ENCODE results near the gene AK9.

The AK9 gene

DNA sequence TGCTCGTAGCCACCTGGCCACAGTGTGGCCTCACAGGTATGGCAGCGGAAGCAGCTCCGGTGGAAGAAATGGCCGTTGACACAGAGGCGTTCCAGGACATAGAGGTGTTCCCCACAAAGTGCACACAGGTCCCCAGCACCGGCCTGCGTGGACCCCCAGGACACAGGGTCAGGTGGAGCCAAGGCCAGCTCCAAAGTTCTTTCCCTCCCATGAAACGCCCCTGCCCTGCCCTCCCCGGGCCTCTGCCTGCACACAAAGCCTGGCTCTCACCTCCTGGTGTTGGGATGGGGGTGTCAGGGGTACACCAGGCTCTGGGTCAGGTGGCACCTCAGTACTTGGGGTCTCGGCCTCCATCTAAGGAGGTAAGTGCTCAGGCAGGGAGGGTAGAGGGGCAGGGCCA is 243.9 kb downstream of the AK9 start:
- H3K36me3 ChIP-seq (ENCODE audit: control insufficient read depth in 1 of 2, insufficient read depth in 2 of 2, low read length in 2 of 2), result peaks cover 23 to 31% of the 10 kb centered on the region in 2 donors
- H3K9me3 ChIP-seq (ENCODE audit: control insufficient read depth in 1 of 2, low read length in 2 of 2), result no peaks in the 10 kb centered on the region
- no peaks in the 10 kb centered on the region for H3K27me3 ChIP-seq (ENCODE audit: low read depth, low read length)
- no peak overlapping the region for H3K27ac ChIP-seq (ENCODE audit: low read length)
- peaks cover 0 to 3% of the 10 kb centered on the region in 2 donors for H3K4me1 ChIP-seq (ENCODE audit: control insufficient read depth in 1 of 2, insufficient read depth in 2 of 2, low read length in 2 of 2)
- no peak overlapping the region for H3K4me3 ChIP-seq (ENCODE audit: low read depth in 1 of 2, low read length in 2 of 2)

DNA sequence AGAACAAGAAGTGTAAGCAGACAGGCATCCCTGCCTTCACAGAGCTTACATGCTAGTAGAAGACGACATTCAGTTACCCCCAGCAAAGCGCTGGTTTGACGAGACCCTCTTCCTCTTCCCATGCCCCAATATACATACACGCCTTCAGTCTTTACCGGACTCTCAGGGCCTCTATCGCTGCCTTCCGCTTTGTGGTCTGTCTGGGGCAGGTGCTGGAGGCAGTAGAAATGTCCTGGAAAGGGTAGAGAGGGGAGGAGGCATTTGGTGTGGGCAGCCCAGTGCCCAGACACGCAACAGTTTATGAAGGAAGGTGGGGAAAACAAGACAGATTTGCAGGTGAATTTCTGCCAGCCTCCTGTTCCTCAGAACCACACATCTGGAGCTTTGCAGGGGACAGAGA is 244.5 kb downstream of the AK9 start:
- Histone ChIP-seq H3K9me3 (ENCODE audit: control insufficient read depth in 1 of 2, low read length in 2 of 2) (no peaks in the 10 kb centered on the region), H3K36me3 (ENCODE audit: control insufficient read depth in 1 of 2, insufficient read depth in 2 of 2, low read length in 2 of 2) (peaks cover 23 to 31% of the 10 kb centered on the region in 2 donors), H3K4me1 (ENCODE audit: control insufficient read depth in 1 of 2, insufficient read depth in 2 of 2, low read length in 2 of 2) (peaks cover 3 to 9% of the 10 kb centered on the region in 2 donors), H3K4me3 (ENCODE audit: low read depth in 1 of 2, low read length in 2 of 2) (no peak overlapping the region), H3K27ac (ENCODE audit: low read length) (no peak overlapping the region), H3K27me3 (ENCODE audit: low read depth, low read length) (no peaks in the 10 kb centered on the region)

DNA sequence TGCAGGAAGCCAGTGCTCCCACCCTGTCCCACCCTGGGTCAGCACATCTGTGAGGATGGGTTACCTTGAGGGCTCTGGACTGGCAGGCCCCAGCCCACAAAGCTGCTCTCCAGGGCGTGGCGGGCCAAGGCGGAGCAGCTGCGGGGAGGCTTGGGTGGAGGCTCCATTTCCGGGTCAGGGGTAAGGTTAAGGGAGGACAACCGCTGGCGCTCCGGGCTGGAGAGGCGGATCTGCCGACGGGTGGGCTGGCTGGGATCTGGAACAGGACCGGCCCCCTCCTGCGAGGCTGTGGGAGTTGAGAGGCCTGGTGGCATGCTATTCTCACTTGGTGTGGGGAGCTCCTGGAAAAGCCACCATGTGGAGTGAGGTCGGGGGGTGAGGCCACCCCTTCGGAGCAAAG is 244.9 kb downstream of the AK9 start:
- Histone ChIP-seq H3K4me1 (ENCODE audit: control insufficient read depth in 1 of 2, insufficient read depth in 2 of 2, low read length in 2 of 2) (peaks cover 6 to 12% of the 10 kb centered on the region in 2 donors), H3K27ac (ENCODE audit: low read length) (no peak overlapping the region), H3K36me3 (ENCODE audit: control insufficient read depth in 1 of 2, insufficient read depth in 2 of 2, low read length in 2 of 2) (peaks cover 23 to 31% of the 10 kb centered on the region in 2 donors), H3K4me3 (ENCODE audit: low read depth in 1 of 2, low read length in 2 of 2) (no peak overlapping the region), H3K27me3 (ENCODE audit: low read depth, low read length) (no peaks in the 10 kb centered on the region), H3K9me3 (ENCODE audit: control insufficient read depth in 1 of 2, low read length in 2 of 2) (no peaks in the 10 kb centered on the region)

DNA sequence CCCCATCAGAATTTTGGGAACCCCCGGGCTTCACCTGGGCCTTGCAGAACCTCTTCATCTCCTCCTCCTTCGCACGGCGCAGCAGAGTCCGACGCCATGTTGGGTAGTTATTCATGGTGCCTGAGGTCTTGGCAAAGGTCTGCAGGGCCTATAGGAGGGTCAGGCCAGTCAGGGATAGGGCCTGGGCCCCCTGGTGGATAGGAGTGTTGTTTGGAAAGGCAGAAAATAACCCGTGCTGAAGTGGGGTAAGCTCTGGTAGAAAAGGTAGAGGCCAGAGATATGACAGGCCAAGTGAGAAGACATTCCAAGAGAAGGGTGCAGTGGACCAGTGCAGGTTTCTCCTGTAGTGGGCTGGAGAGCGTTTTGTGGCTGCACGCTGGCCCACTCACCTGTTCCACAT is 245.6 kb downstream of the AK9 start:
- peaks cover 23 to 31% of the 10 kb centered on the region in 2 donors for H3K36me3 ChIP-seq (ENCODE audit: control insufficient read depth in 1 of 2, insufficient read depth in 2 of 2, low read length in 2 of 2)
- no peaks in the 10 kb centered on the region for H3K27me3 ChIP-seq (ENCODE audit: low read depth, low read length)
- no peaks in the 10 kb centered on the region for H3K9me3 ChIP-seq (ENCODE audit: control insufficient read depth in 1 of 2, low read length in 2 of 2)
- no peak overlapping the region for H3K4me3 ChIP-seq (ENCODE audit: low read depth in 1 of 2, low read length in 2 of 2)
- H3K4me1 ChIP-seq (ENCODE audit: control insufficient read depth in 1 of 2, insufficient read depth in 2 of 2, low read length in 2 of 2), result peaks cover 6 to 12% of the 10 kb centered on the region in 2 donors
- H3K27ac ChIP-seq (ENCODE audit: low read length), result no peak overlapping the region

DNA sequence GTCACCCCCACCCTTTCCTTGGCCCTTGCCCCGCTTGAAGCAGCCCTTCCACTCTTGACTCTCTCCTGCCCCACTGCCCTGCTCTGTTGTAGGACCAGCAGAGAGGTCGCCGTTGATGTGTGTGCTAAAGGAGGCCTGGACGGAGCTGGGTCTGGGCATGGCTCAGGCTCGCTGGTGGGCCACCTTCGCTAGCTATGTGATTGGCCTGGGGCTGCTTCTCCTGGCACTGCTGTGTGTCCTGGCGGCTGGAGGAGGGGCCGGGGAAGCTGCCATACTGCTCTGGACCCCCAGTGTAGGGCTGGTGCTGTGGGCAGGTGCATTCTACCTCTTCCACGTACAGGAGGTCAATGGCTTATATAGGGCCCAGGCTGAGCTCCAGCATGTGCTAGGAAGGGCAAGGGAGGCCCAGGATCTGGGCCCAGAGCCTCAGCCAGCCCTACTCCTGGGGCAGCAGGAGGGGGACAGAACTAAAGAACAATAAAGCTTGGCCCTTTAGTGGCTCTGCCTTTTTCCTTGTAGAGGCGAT is 247.5 kb downstream of the AK9 start:
- Histone ChIP-seq H3K36me3 (ENCODE audit: control insufficient read depth in 1 of 2, insufficient read depth in 2 of 2, low read length in 2 of 2) (peaks cover 23 to 31% of the 10 kb centered on the region in 2 donors), H3K27ac (ENCODE audit: low read length) (no peak overlapping the region), H3K4me1 (ENCODE audit: control insufficient read depth in 1 of 2, insufficient read depth in 2 of 2, low read length in 2 of 2) (peaks cover 6 to 12% of the 10 kb centered on the region in 2 donors), H3K4me3 (ENCODE audit: low read depth in 1 of 2, low read length in 2 of 2) (no peak overlapping the region), H3K27me3 (ENCODE audit: low read depth, low read length) (no peaks in the 10 kb centered on the region), H3K9me3 (ENCODE audit: control insufficient read depth in 1 of 2, low read length in 2 of 2) (no peaks in the 10 kb centered on the region)

All from muscle layer of duodenum (tissue), 2 donors.